ENCODE data around the gene BRPF1. TPM values are rescaled to one million over a fixed set of nuclear protein-coding genes. Genes with fewer than 3 reads are reported as not detected.
A peak's percentile ranks its signal among the peaks of the same experiment; 100 is the strongest.

BRPF1 gene
- total RNA-seq, 2 donors from 2014 or later = 16.4 to 21.0 TPM

GRCh38 chr3:9749296-9749644 lies 17.7 kb downstream of the BRPF1 start:
- H3K27me3 ChIP-seq (replicated peaks; ENCODE audit: insufficient read depth) = no peaks in the 10 kb centered on the region
- DNase-seq (ENCODE audit: low spot score) = no peak
- peak overlapping the region; percentile 76 for H3K4me3 ChIP-seq
- peaks cover 32% of the 10 kb centered on the region for H3K36me3 ChIP-seq
- TF ChIP-seq CTCF (IDR thresholded peaks at IDR 0.05) = no peak
- peak overlapping the region; percentile 76 to 86 for H3K27ac ChIP-seq
- peaks cover 0 to 24% of the 10 kb centered on the region in 2 donors for H3K4me1 ChIP-seq (ENCODE audit: control insufficient read depth in 1 of 2, low read depth in 2 of 2)
- no peaks in the 10 kb centered on the region for H3K9me3 ChIP-seq
- no peak for ATAC-seq (ENCODE audit: insufficient number of reproducible peaks, low FRiP score, low read depth)

- peak; percentile 86 for ATAC-seq (ENCODE audit: insufficient number of reproducible peaks, low FRiP score, low read depth)
- peaks cover 27% of the 10 kb centered on the region for H3K36me3 ChIP-seq
These were observed 18.4 kb downstream of the BRPF1 start, which contains the start of gene OGG1 for GRCh38 chr3:9749645-9750555. Gene OGG1 (plus strand): TSS chr3:9749952. CDS start chr3:9750287, 335 bp downstream.

GRCh38 chr3:9750556-9751411 lies 19.2 kb downstream of the BRPF1 start:
- ATAC-seq (ENCODE audit: insufficient number of reproducible peaks, low FRiP score, low read depth) (no peak), DNase-seq (ENCODE audit: low spot score) (no peak)
- TF ChIP-seq CTCF (IDR thresholded peaks at IDR 0.05) = no peak
- H3K9me3 ChIP-seq = no peaks in the 10 kb centered on the region
- H3K36me3 ChIP-seq = peaks cover 18% of the 10 kb centered on the region
- H3K27ac ChIP-seq = peak overlapping the region; percentile 76 to 86
- H3K4me1 ChIP-seq (ENCODE audit: control insufficient read depth in 1 of 2, low read depth in 2 of 2) = peaks cover 0 to 28% of the 10 kb centered on the region in 2 donors
- peak overlapping the region; percentile 76 for H3K4me3 ChIP-seq
- H3K27me3 ChIP-seq (replicated peaks; ENCODE audit: insufficient read depth) = no peaks in the 10 kb centered on the region

More at GRCh38 chr3:9749645-9750555, 18.4 kb downstream of the BRPF1 start, which contains the start of gene OGG1:
- H3K27ac ChIP-seq = peak within 1 kb of the TSS; percentile 76 to 86
- peak; percentile 5 for TF ChIP-seq CTCF (IDR thresholded peaks at IDR 0.05)
- H3K9me3 ChIP-seq = no peaks in the 10 kb centered on the region
- no peaks in the 10 kb centered on the region for H3K27me3 ChIP-seq (replicated peaks; ENCODE audit: insufficient read depth)
- peak within 1 kb of the TSS; percentile 76 for H3K4me3 ChIP-seq
- DNase-seq (ENCODE audit: low spot score) = peak; percentile 94
- peaks cover 0 to 28% of the 10 kb centered on the region in 2 donors for H3K4me1 ChIP-seq (ENCODE audit: control insufficient read depth in 1 of 2, low read depth in 2 of 2)

GRCh38 chr3:9754678-9755077 lies 23.1 kb downstream of the BRPF1 start:
- Histone ChIP-seq H3K4me1 (ENCODE audit: control insufficient read depth in 1 of 2, low read depth in 2 of 2) (peaks cover 0 to 22% of the 10 kb centered on the region in 2 donors), H3K4me3 (no peak overlapping the region), H3K36me3 (peaks cover 27% of the 10 kb centered on the region), H3K27me3 (replicated peaks; ENCODE audit: insufficient read depth) (no peaks in the 10 kb centered on the region), H3K27ac (peak overlapping the region in 1 of 2 donors; percentile 14), H3K9me3 (no peaks in the 10 kb centered on the region)
- DNase-seq (ENCODE audit: low spot score) = no peak
- no peak for TF ChIP-seq CTCF (IDR thresholded peaks at IDR 0.05)
- no peak for ATAC-seq (ENCODE audit: insufficient number of reproducible peaks, low FRiP score, low read depth)

- no peak overlapping the region for H3K27ac ChIP-seq
- H3K4me3 ChIP-seq = no peak overlapping the region
- ATAC-seq (ENCODE audit: insufficient number of reproducible peaks, low FRiP score, low read depth) (no peak), DNase-seq (ENCODE audit: low spot score) (no peak)
- peaks cover 0 to 4% of the 10 kb centered on the region in 2 donors for H3K4me1 ChIP-seq (ENCODE audit: control insufficient read depth in 1 of 2, low read depth in 2 of 2)
- H3K36me3 ChIP-seq = peaks cover 36% of the 10 kb centered on the region
- no peaks in the 10 kb centered on the region for H3K9me3 ChIP-seq
- TF ChIP-seq CTCF (IDR thresholded peaks at IDR 0.05) = no peak
- H3K27me3 ChIP-seq (replicated peaks; ENCODE audit: insufficient read depth) = no peaks in the 10 kb centered on the region
These were observed 25.9 kb downstream of the BRPF1 start for GRCh38 chr3:9757427-9757826.

Data from thoracic aorta (tissue), 2 donors.